ENCODE measurements around the gene GPS1.
A peak's percentile ranks its signal among the peaks of the same experiment; 100 is the strongest.

The GPS1 gene

DNA sequence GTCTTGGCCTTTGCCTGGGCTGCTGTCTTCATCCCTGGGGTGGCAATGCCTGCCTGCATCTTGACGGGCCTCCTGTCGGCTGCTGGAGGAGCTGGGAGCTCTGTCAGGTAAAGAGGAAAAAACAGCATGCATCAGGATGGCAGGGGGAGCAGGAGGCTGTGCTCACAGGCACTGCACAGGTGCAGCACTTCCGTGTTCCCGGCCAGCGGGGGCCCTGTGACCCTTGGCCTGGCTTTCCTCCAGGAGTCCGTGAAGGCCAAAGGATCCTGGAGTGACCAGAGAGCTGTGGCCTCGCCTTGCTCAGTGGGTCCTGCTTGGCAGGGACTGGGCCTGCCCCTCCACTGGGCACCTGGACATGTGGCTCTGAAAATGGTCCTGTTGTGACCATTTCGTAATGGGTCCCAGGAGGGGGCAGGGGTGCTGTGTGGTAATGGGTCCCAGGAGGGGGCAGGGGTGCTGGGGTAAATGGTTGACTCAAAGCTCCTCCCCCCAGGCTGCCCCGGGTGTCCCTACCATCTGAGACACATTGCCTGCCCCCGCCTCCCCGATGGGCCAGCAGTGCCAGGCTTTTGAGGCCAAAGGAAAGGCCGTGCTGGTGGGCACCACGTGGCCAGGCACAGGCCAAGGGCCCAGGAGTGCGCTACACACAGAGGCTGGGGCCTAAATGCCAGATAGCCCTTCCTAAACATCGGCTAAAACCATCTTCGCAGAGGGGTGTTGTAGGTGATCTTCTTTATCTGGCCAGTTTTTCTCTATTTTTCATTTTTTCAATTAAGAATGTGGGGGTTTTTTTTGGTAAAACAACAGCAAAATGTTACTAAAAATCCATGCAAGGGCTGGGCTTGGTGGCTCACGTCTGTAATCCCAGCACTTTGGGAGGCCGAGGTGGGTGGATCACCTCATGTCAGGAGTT lies 50.3 kb downstream of the GPS1 start:
- Mint-ChIP-seq H3K27ac (no peak overlapping the region), H3K9me3 (no peaks in the 10 kb centered on the region), H3K36me3 (no peaks in the 10 kb centered on the region), H3K4me3 (peak overlapping the region; percentile 4), H3K4me1 (peaks cover 21% of the 10 kb centered on the region), H3K27me3 (no peaks in the 10 kb centered on the region)

DNA sequence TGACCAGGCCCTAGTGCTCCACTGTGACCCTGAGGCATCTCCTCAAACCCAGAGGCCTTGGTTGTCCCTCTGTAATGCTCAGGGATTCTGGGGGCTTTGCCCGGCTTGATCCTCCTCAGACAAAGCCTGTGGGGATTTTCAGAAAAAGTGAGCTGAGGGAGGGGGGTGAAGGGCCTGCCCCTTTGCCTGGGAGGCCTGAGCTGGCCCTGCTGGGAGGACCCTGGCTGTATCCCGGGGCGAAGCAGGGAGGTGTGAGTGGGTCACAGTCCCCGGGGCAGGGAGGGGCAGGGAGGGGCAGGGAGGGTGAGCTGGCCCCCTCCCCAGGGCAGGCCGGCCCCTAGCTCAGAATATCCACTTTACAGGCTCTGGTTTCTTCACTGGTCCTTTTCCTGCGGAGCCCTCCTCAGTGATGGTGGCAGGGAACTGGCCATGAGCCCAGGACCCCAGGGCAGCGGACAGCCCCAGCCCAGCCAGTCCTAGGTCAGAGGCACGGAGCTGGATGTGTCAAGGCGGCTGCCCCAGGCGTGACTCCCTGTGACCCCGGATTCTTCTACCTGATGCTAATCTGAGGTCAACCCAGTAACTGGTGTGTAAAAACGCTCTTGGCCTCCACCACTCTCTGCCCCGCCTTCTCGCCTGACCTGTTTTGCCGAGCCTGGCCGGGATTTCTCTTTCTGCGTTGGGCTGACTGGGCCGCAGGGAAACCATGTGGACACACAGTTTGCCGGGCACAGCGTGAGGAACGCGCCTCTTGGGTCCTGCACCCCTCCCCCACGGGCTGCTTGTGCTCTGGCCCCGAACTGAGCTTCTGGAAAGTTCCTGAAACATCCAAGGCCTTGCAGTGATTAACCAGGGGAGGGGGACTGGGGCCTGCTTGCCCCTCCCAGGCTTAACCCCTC lies 52.1 kb downstream of the GPS1 start:
- Mint-ChIP-seq H3K27me3 (no peaks in the 10 kb centered on the region), H3K4me3 (no peak overlapping the region), H3K9me3 (no peaks in the 10 kb centered on the region), H3K36me3 (no peaks in the 10 kb centered on the region), H3K4me1 (peaks cover 21% of the 10 kb centered on the region), H3K27ac (peak overlapping the region; percentile 76)

DNA sequence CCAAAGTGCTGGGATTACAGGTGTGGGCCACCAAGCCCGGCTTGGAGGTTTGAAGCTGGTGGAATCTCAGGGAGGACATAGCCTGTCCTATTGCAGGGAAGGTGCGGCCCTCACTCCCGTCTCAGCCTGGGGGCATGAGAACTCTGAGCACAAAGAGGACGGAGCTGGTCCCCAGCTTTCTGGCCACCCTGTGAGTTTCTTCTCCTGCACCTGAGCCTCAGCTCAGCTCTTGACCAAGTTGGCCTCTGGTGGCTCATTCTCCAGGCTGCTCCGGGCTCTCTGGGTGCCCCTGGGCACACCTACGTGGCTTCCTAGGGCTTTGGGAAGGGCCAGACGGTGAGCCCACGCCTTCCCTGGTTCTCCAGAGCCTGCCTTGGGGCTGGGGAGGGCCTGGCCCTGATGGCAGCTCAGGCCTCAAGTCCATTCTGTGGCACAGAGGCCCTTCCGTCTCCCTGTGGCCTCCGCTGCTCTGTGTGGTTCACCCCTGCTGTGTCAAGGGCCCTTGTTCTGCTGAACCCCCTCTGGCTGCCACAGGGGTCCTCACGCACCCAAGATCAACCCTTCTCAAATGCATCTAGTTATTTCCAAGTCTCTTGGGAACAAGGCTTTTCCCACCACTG lies 53.2 kb downstream of the GPS1 start:
- Mint-ChIP-seq H3K36me3 (no peaks in the 10 kb centered on the region), H3K4me3 (peak overlapping the region; percentile 91), H3K9me3 (no peaks in the 10 kb centered on the region), H3K4me1 (peaks cover 21% of the 10 kb centered on the region), H3K27me3 (no peaks in the 10 kb centered on the region), H3K27ac (peak overlapping the region; percentile 62)

DNA sequence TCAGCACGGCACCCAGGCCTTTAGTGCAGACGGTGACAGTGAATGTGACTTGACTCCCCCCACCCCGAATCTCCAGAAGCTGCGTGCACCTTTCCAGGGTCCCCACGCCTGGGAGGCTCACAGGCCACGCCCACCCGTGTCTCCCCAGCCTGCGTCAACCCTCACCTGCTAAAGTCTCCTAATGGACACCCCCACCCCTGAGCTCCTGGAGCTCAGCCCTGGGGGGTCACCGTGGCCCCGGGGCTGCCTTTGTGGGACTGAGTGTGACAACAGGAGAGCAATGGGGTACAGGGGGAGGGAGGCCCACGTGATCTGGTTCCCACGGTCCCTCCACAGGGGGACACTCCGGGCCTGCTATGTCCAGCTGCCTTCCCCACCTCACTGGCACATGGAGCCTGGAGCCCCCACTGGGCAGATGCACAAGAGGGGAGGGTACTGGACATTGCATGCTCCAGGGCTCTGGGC lies 53.8 kb downstream of the GPS1 start:
- no peaks in the 10 kb centered on the region for H3K9me3 Mint-ChIP-seq
- peak overlapping the region; percentile 91 for H3K4me3 Mint-ChIP-seq
- peak overlapping the region; percentile 62 for H3K27ac Mint-ChIP-seq
- peaks cover 27% of the 10 kb centered on the region for H3K4me1 Mint-ChIP-seq
- H3K27me3 Mint-ChIP-seq, result no peaks in the 10 kb centered on the region
- no peaks in the 10 kb centered on the region for H3K36me3 Mint-ChIP-seq

DNA sequence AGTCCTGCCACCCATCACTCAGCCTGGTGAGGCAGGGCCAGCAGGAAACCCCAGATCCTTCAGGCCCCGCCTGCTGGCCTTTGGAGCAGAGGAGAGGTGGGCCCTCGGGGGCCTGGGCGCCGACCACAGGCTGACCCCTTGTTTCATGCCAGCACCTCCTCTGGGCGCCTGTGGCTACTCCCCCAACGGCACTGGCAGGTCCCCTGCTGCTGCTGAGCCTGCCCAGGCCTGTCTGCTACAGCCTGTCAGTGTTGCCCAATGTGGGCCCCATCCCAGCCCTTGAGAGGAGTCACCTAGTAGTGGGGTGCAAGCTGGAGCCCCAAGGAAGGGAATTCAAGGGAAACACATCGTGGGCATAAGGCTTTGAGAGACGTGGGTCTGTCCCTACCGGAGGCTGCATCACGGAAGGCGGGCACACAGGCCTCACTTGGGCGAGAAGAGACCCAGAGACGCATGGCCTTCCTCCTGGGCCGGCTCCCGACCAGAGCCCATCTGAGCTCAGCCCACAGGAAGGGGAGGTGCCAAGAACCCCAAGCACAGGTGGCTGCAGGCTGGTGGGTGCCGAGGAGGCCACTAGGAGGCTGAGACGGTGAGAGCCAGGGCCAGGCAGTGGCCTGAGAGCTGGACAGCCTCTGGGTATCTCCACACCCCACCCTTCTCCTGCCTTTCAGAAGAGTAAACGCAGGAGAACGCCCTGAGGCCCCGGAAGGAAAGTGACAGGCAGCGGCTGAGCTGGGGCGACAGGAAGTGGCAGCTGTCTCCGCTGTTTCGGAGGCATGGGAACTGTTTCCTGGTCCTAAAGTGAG lies 54.4 kb downstream of the GPS1 start:
- Mint-ChIP-seq H3K4me3 (peak overlapping the region; percentile 91), H3K27me3 (no peaks in the 10 kb centered on the region), H3K9me3 (no peaks in the 10 kb centered on the region), H3K27ac (peak overlapping the region; percentile 96), H3K4me1 (peaks cover 29% of the 10 kb centered on the region), H3K36me3 (no peaks in the 10 kb centered on the region)

DNA sequence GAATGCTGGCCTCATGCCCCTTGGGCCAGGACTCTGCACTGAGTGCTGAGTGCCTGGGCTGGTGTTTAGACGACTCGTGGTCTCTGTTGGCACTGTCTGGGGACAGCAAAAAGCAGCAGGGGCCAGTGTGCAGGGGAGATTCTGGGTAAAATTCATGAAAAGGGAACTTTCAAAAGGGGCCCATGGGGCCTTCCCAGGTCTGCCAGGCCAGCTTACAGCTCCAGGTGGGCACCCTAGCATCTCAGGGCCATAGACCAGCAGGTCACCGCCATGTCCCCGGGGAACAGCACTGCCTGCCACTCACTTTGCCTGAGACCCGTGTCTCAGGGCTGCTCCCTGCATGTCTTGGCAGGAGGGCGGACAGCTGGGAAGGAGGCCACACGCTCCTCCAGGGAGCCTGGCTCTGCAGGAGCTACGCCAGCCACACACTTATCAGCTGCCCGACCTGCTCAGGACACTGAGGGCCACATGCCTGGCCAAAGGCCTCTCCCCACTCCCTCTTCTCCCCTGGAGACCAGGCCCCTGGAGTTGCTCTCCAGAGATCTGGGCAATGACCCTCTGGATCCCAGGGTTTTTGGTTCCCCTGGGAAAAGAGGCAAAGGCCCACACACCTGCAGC lies 55.1 kb downstream of the GPS1 start:
- Mint-ChIP-seq H3K4me3 (peak overlapping the region; percentile 91), H3K4me1 (peaks cover 29% of the 10 kb centered on the region), H3K27me3 (no peaks in the 10 kb centered on the region), H3K27ac (peak overlapping the region; percentile 96), H3K36me3 (no peaks in the 10 kb centered on the region), H3K9me3 (no peaks in the 10 kb centered on the region)
